ENCODE results near the gene EEFSEC. TPM values are rescaled to one million over a fixed set of nuclear protein-coding genes. Genes with fewer than 3 reads are reported as not detected.
A peak's percentile ranks its signal among the peaks of the same experiment; 100 is the strongest.

The EEFSEC gene
- total and polyA plus RNA-seq, 2 experiments from 2014 or later, result 10.1 to 16.2 TPM

GRCh38 chr3:128344052-128344735 lies 190.9 kb downstream of the EEFSEC start:
- TF ChIP-seq JUNB (IDR thresholded peaks at IDR 0.05; ENCODE audit: unreplicated experiment), result no peak
- no peak for TF ChIP-seq CREB1 (CRISPR knock-in tag; IDR thresholded peaks at IDR 0.05; ENCODE audit: low read depth)
- no peak for TF ChIP-seq REST (IDR thresholded peaks at IDR 0.05; ENCODE audit: unreplicated experiment)
- no peak overlapping the region for H3K4me3 ChIP-seq
- no peak overlapping the region for H3K4me2 ChIP-seq
- H3K9me2 ChIP-seq (ENCODE audit: insufficient read depth), result no peaks in the 10 kb centered on the region
- H3K79me2 ChIP-seq (replicated peaks; ENCODE audit: insufficient read depth), result no peaks in the 10 kb centered on the region
- H4K20me1 ChIP-seq (replicated peaks; ENCODE audit: insufficient read depth), result no peaks in the 10 kb centered on the region; the same call in 1 of the 2 replicates
- no peaks in the 10 kb centered on the region for H3K27me3 ChIP-seq (ENCODE audit: insufficient read depth)
- no peak for ATAC-seq
- Mint-ChIP-seq H3K9me3 (no peaks in the 10 kb centered on the region), H3K27me3 (ENCODE audit: insufficient read depth, low read depth, poor library complexity) (peaks cover 7% of the 10 kb centered on the region), H3K4me1 (peaks cover 23% of the 10 kb centered on the region), H3K36me3 (ENCODE audit: low read depth) (no peaks in the 10 kb centered on the region), H3K4me3 (no peak overlapping the region), H3K27ac (peak overlapping the region; percentile 72; the same call in 1 of the 2 replicates)
- H2AFZ ChIP-seq, result no peak overlapping the region
- no peak overlapping the region for H3K27ac ChIP-seq (ENCODE audit: low read depth)
- peaks cover 10% of the 10 kb centered on the region for H3K4me1 ChIP-seq (ENCODE audit: insufficient read depth)
- DNase-seq (ENCODE audit: low spot score), result no peak
- no peaks in the 10 kb centered on the region for H3F3A ChIP-seq (replicated peaks; ENCODE audit: low read depth)
- no peaks in the 10 kb centered on the region for H3K36me3 ChIP-seq (ENCODE audit: insufficient read depth)

GRCh38 chr3:128345196-128345595 lies 191.9 kb downstream of the EEFSEC start:
- DNase-seq (ENCODE audit: low spot score) (no peak), ATAC-seq (no peak)
- Histone ChIP-seq H3K9me2 (ENCODE audit: insufficient read depth) (no peaks in the 10 kb centered on the region), H3K4me2 (no peak overlapping the region), H3K4me1 (ENCODE audit: insufficient read depth) (peaks cover 13% of the 10 kb centered on the region), H2AFZ (no peak overlapping the region), H3F3A (replicated peaks; ENCODE audit: low read depth) (no peaks in the 10 kb centered on the region), H4K20me1 (replicated peaks; ENCODE audit: insufficient read depth) (no peaks in the 10 kb centered on the region; the same call in 1 of the 2 replicates), H3K4me3 (no peak overlapping the region), H3K27ac (ENCODE audit: low read depth) (no peak overlapping the region), H3K27me3 (ENCODE audit: insufficient read depth) (no peaks in the 10 kb centered on the region), H3K36me3 (ENCODE audit: insufficient read depth) (no peaks in the 10 kb centered on the region), H3K79me2 (replicated peaks; ENCODE audit: insufficient read depth) (no peaks in the 10 kb centered on the region)
- no peaks in the 10 kb centered on the region for H3K9me3 Mint-ChIP-seq
- no peaks in the 10 kb centered on the region for H3K36me3 Mint-ChIP-seq (ENCODE audit: low read depth)
- no peak overlapping the region for H3K27ac Mint-ChIP-seq
- H3K4me1 Mint-ChIP-seq, result peaks cover 27% of the 10 kb centered on the region
- no peak overlapping the region for H3K4me3 Mint-ChIP-seq
- H3K27me3 Mint-ChIP-seq (ENCODE audit: insufficient read depth, low read depth, poor library complexity), result peaks cover 7% of the 10 kb centered on the region
- TF ChIP-seq ZNF462 (CRISPR knock-in tag; IDR thresholded peaks at IDR 0.05) (no peak), ETS1 (IDR thresholded peaks at IDR 0.05) (no peak), POLR2AphosphoS5 (IDR thresholded peaks at IDR 0.05; ENCODE audit: low read depth) (no peak), STAT1 (IDR thresholded peaks at IDR 0.05; ENCODE audit: unreplicated experiment) (no peak), ZNF331 (CRISPR knock-in tag; IDR thresholded peaks at IDR 0.05; ENCODE audit: low read depth) (no peak), NANOG (IDR thresholded peaks at IDR 0.05; ENCODE audit: borderline replicate concordance) (no peak), JUNB (IDR thresholded peaks at IDR 0.05; ENCODE audit: unreplicated experiment) (no peak), CREB1 (CRISPR knock-in tag; IDR thresholded peaks at IDR 0.05; ENCODE audit: low read depth) (no peak), EZH2phosphoT487 (IDR thresholded peaks at IDR 0.05; ENCODE audit: unreplicated experiment) (no peak), EZH2 (IDR thresholded peaks at IDR 0.05; ENCODE audit: low read depth, unreplicated experiment) (no peak)
